Stimulated activated CD8-positive, alpha-beta memory T cell treated with anti-CD3 and anti-CD28 coated beads, Interleukin-2, amount 100 ng/mL, for 1 hour (primary cell): ENCODE measurements around the gene DNMT3L.
"Not testable (repeated sequence)": the region's sequence is repeated elsewhere in the genome, so short reads cannot be mapped to it uniquely, and the experiment has no call there.

Source experiments
- DNase-seq, 2 donors: peaks; one replicate each; pipeline ENCODE4 v3.0.0-alpha.2; 2020; ENCODE audit warnings: low read depth in 2 of 2

Gene DNMT3L

DNA sequence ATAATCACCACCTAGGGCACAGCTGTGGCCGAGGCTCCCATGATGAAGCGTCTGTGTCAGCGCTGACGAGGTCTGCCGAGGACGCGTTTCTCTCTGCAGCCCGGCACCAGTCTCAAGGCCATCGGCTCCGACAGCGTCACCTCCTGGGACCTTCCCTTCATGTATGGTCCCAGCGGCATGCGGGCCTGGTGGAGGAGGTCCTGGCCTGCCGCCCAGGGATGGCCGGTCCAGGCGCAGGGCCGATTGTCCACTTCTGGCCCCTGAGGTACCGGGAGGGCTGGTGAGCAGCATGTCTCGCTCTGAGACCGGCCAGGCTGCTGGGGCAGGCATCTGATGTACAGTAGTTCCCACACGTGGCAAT is 64.6 kb downstream of the DNMT3L start:
- DNase-seq, result not testable (repeated sequence)
